ENCODE results near the gene CEP135.
"Not testable (repeated sequence)": the region's sequence is repeated elsewhere in the genome, so short reads cannot be mapped to it uniquely, and the experiment has no call there.

Gene CEP135

DNA sequence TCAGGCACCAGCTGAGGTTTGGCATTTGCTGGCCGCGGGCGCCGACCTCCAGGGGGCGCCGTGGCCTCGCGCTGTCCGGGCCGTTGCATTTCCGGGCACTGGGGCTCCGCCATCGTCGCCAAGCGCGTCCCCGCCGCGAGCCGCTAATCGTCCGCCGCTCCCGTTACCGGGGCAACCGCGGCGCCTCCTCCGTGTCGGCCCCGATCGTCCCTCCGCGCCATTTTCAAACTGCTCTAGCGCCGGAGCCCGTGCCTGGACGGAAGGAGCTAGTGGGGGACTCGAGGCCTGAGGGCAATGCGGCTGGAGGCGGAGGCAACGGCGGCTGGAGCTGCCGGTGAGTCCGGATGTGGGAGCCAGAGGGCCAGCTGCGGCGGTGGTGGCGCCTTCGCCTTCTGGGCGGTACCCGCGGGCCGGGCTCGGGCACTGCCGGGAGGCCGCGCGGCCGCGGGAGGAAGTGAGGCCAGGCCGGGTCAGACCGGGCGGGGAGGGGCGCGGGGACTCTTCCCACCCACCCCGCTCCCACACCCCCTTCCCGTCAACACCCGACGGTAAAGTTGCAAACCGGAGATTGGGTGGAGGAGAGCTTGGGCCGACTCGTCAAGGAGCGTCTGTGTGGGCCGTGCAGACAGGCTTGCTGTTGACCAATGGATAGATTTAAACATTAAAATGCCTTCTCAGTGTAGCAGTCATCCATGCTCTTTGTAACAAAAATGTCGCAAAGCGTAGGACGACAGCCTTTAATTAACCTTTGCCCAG lies at the start of gene CEP135:
Gene CEP135 (plus strand): TSS at position 220 of the 756 bp plus-strand sequence. CDS start 3,186 bp downstream, outside the sequence.
- in situ Hi-C loops (cut with HindIII; ENCODE audit: low sequenced_read_pairs), result no loop called here

DNA sequence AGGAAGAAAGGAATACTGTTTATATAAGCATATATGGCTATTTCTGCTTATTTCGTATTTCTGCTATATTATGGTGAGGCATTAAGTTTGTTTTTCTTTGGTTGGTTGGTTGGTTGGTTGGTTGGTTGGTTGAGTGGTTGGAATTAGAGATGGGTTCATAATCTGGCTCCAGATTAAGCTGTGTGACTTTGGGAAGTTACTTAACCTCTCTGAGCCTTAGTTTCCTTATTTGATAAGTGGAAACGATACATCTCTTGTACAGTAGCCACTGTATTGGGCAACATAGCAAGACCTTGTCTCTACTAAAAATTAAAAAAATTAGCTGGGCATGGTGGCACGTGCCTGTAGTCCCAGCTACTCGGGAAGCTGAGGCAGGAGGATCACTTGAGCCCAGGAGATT lies 46.1 kb upstream of the CEP135 start:
- in situ Hi-C loops (cut with HindIII; ENCODE audit: low sequenced_read_pairs), result no loop called here

DNA sequence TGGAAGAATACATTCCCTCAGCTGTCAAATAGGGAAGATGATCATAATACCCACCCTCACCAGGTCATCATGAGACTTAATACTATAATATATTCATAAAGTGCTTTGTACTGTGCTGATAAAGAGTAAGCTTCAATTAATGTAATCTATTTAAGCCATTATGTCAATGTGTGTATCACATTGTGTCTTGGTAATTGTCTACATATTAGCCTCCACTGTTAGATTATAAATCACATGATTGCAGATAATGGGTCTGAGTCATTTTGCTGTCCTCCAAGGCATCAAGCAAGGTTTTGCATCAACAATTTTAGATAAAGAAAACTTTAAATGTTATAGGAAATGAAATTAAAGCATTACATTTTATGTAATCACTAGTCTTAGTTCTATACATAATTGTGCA lies 45.2 kb upstream of the CEP135 start:
- in situ Hi-C loops (cut with HindIII; ENCODE audit: low sequenced_read_pairs), result no loop called here

DNA sequence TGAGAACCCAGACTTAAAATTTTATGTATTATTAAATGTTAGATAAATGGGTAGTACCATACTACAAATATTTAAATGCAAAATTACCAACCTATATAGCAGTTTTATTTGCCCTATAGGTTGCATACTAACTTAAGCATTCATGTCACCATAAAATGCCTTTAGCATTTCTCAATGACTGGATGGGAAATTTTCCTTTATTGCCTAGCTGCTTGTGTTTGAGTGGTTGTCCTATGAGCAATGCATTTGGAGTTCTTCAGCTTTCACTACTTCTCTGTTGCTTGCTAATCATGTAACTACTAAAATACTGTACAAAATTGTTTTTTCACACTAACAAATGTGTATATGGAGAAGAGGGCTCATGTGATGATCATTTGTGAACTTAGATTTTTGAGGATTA lies 44.2 kb upstream of the CEP135 start:
- in situ Hi-C loops (cut with HindIII; ENCODE audit: low sequenced_read_pairs), result no loop called here

GRCh38 chr4:55906323-55906722 lies 42.4 kb upstream of the CEP135 start:
- in situ Hi-C loops (cut with HindIII; ENCODE audit: low sequenced_read_pairs), result no loop called here

DNA sequence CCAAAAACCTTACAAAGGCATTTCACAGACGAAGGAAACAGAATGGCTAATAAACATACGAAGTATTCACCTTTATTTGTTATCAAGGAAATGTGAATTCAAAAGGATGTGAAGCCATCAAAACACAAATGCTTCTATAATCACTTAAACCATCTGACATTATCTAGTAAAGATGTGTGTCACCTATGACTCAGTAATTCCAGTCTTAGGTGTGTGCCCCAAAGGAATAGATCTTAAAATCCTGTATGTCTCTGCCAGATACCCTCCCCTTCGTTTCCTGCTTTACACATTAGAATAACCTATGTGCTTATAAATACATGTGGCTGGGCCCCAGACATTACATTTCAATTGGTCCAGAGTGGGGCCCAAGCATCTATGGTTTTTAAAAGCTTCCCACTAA lies 41.8 kb upstream of the CEP135 start:
- in situ Hi-C loops (cut with HindIII; ENCODE audit: low sequenced_read_pairs), result no loop called here

- in situ Hi-C loops (cut with HindIII; ENCODE audit: low sequenced_read_pairs), result no loop called here
Observed at GRCh38 chr4:55907469-55907868, 41.3 kb upstream of the CEP135 start.

DNA sequence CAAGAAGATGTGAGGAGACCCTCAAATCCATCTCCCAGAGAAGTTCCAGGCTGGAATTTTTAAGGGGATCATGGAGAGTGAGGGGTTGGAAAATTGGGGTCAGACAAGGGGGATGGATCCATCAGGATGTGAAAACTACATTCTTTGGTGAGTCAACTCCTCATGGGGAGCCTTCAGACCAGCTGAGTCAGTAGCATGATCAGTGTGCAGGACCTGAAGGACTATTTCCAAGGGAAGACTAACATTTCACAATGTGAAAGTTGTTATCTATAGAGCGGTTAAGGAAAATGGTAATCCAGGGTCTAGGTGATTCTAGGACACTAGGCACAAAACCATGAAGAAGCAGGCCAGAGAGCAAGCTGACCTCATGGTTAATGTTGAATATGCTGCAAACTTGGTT lies 38.6 kb upstream of the CEP135 start:
- in situ Hi-C loops (cut with HindIII; ENCODE audit: low sequenced_read_pairs), result no loop called here

GRCh38 chr4:55912249-55912648 lies 36.5 kb upstream of the CEP135 start:
- in situ Hi-C loops (cut with HindIII; ENCODE audit: low sequenced_read_pairs), result no loop called here

DNA sequence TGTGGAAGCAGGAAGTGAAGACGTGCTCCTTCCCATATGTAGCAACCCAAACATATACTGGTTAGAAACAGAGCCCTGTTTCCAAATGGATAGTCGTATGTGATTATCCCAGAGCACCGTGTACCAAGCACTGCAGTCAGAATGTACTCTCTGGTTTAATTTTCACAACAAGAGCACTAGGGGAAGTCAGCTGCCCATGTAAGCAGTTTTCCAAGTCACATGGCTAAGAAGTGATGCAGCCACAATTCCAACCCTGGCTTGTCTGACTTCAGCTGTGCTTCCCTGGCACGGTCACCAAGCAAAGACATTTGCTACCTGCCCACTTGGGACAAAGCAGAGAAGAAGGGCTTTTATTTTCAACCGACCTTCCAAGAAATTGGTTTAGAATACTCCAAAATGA lies 28.2 kb upstream of the CEP135 start:
- in situ Hi-C loops (cut with HindIII; ENCODE audit: low sequenced_read_pairs), result no loop called here

GRCh38 chr4:55921093-55921492 lies 27.7 kb upstream of the CEP135 start:
- in situ Hi-C loops (cut with HindIII; ENCODE audit: low sequenced_read_pairs), result no loop called here

DNA sequence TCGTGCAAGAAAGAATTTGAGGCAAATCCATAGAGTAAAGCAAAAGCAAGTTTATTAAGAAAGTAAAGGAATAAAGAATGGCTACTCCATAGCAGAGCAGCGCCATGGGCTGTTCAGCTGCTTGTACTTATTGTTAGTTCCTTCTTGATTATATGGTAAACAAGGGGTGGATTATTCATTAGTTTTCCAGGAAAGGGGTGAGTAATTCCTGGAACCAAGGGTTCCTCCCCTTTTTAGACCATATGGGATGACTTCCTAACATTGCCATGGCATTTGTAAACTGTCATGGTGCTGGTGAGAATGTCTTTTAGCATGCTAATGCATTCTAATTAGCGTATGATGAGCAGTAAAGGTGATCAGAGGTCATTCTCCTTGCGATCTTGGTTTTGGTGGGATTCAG lies 23.5 kb upstream of the CEP135 start:
- in situ Hi-C loops (cut with HindIII; ENCODE audit: low sequenced_read_pairs), result no loop called here

DNA sequence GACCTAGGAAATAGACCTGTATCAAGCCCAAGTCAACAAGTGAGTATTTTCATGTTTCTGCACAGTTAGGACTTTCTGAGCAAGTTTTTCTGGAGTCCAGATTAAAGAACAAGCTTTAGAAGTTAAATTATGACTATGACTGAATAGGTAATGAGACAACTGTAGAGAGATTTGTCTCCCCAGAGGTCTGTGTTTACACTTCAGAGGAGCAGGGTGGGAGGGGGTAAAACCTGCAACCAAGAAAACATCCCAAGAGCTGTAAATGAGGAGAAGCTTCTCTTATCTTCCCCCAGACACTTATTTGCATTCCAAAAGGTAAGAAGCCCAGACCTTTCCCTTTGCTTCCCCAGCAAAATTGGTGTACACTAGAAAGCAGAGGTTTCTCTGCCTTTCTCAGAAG lies 22.1 kb upstream of the CEP135 start:
- in situ Hi-C loops (cut with HindIII; ENCODE audit: low sequenced_read_pairs), result no loop called here

- in situ Hi-C loops (cut with HindIII; ENCODE audit: low sequenced_read_pairs), result no loop called here
Observed at GRCh38 chr4:55927803-55928437, 20.8 kb upstream of the CEP135 start.

DNA sequence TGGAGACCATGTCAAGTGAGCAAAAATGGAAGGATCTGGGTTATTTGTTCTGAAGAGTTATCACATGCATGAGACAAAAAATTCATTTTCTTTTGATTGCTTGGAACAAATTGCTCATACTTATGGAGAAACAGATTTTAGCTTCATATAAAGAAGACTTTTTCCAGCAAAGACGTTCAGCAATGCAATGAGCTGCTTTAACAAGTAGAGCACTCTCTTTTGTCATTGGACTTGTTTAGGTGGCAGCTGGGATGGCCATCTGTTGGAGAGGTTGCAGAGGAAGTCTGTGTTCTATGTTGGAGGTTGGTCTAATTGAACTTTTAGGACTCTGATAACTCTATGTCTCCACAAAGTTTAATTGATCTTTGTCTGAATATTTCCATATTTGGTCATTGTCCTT lies 19.9 kb upstream of the CEP135 start:
- in situ Hi-C loops (cut with HindIII; ENCODE audit: low sequenced_read_pairs), result no loop called here

- in situ Hi-C loops (cut with HindIII; ENCODE audit: low sequenced_read_pairs), result no loop called here
Observed at GRCh38 chr4:55931043-55931442, 17.7 kb upstream of the CEP135 start.

- in situ Hi-C loops (cut with HindIII; ENCODE audit: low sequenced_read_pairs), result no loop called here
Observed at GRCh38 chr4:55931833-55932232, 16.9 kb upstream of the CEP135 start.

GRCh38 chr4:55932511-55932910 lies 16.2 kb upstream of the CEP135 start:
- in situ Hi-C loops (cut with HindIII; ENCODE audit: low sequenced_read_pairs), result no loop called here

- in situ Hi-C loops (cut with HindIII; ENCODE audit: low sequenced_read_pairs), result no loop called here
Observed at GRCh38 chr4:55933611-55934010, 15.1 kb upstream of the CEP135 start.

DNA sequence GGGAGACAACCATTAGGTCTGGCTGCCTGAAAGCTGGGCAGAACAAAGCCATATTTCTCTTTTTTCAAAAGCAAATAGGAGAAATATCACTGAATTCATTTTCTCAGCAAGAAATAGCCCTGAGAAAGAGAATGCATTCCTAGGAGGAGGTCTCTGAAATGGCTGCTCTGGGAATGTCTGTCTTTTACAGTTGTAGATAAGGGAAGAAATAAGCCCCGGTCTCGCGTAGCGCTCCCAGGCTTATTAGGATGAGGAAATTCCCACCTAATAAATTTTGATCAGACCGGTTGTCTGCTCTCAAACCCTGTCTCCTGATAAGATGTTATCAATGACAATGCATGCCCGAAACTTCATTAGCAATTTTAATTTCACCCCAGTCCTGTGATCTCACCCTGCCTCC lies 12.8 kb upstream of the CEP135 start:
- in situ Hi-C loops (cut with HindIII; ENCODE audit: low sequenced_read_pairs), result not testable (repeated sequence)

DNA sequence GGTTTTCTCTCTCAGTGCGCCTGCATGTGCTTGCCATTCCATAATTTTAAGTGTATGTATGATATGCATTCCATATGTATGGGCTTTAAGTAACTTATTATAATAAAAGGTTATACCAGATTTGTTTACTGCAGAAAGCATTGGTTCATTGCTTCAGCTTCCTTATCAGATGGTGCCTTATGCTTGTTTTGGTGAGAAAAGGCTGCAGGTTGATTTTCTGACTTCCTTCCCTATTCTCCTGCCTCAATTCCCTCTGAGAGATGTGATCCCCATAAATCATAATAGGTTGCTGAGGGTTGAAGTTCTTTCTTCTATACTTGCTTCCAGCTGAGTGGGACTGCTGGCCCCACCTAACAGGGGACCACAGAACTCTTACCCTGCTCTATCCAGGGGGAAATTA lies 10.3 kb upstream of the CEP135 start:
- in situ Hi-C loops (cut with HindIII; ENCODE audit: low sequenced_read_pairs), result no loop called here

- in situ Hi-C loops (cut with HindIII; ENCODE audit: low sequenced_read_pairs), result no loop called here
Observed at GRCh38 chr4:55939421-55939820, 9.3 kb upstream of the CEP135 start.
